ENCODE measurements around the gene CELF1. TPM values are rescaled to one million over a fixed set of nuclear protein-coding genes. Genes with fewer than 3 reads are reported as not detected.
A peak's percentile ranks its signal among the peaks of the same experiment; 100 is the strongest.

The CELF1 gene
- total and polyA plus RNA-seq, 2 of the 13 experiments (the other 11 are each of a cell fraction or from before 2014, with no cell fraction given) = 69.0 to 80.1 TPM

DNA sequence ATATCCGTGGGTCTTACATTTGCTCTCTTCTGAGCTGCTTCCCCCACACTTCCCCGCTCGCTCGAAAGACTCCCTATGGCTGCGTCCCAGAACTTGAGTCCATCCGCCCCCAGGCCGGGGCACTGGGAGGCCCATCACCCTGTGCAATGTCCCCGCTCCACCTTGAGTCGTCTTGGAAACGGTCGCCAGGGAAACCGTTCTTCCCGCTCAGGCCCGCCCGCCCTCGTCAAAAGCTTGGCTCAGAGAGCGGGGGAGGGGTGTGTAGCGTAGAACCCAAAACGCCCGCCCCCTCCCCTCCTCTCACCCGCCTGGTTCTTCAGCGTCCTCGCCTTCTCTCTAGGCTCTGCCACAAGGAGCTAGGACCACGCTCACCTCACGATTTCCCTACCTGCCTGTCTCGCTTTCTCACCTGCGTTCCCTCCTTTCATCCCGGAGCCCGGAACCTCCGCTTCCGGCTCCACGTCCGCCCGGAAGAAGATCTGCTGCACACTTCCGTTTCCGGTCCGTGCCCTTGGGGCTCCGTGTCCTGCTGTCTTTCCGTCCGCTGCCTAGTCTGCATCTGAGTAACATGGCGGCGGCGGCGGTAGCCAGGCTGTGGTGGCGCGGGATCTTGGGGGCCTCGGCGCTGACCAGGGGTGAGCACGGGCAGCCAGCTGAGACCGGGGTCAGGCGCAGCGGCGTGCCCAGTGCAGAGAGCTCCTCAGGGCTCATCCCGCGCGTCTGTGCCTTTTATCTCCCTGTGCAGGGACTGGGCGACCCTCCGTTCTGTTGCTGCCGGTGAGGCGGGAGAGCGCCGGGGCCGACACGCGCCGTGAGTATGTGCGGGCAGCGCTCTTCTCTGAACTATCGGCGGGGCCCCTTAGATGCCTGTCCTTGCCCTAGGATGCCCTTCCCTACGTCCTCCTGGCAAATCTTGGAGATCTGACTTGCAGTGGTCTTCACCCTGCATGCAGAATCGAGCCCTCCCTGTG, 25.9 kb upstream of the CELF1 start, which contains the start of the genes KBTBD4 and NDUFS3 (continued):
- peak; percentile 76 for TF ChIP-seq FOXO1 (CRISPR knock-in tag; IDR thresholded peaks at IDR 0.05)
- TF ChIP-seq, protein P1, sequence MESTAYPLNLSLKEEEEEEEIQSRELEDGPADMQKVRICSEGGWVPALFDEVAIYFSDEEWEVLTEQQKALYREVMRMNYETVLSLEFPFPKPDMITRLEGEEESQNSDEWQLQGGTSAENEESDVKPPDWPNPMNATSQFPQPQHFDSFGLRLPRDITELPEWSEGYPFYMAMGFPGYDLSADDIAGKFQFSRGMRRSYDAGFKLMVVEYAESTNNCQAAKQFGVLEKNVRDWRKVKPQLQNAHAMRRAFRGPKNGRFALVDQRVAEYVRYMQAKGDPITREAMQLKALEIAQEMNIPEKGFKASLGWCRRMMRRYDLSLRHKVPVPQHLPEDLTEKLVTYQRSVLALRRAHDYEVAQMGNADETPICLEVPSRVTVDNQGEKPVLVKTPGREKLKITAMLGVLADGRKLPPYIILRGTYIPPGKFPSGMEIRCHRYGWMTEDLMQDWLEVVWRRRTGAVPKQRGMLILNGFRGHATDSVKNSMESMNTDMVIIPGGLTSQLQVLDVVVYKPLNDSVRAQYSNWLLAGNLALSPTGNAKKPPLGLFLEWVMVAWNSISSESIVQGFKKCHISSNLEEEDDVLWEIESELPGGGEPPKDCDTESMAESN (CRISPR knock-in tag; conservative IDR thresholded peaks at IDR 0.05) = peak; percentile 94
- peak; percentile 65; the same call in 1 of the 2 replicates for TF ChIP-seq MXD4 (CRISPR knock-in tag; IDR thresholded peaks at IDR 0.05)
- TF ChIP-seq, protein P2, sequence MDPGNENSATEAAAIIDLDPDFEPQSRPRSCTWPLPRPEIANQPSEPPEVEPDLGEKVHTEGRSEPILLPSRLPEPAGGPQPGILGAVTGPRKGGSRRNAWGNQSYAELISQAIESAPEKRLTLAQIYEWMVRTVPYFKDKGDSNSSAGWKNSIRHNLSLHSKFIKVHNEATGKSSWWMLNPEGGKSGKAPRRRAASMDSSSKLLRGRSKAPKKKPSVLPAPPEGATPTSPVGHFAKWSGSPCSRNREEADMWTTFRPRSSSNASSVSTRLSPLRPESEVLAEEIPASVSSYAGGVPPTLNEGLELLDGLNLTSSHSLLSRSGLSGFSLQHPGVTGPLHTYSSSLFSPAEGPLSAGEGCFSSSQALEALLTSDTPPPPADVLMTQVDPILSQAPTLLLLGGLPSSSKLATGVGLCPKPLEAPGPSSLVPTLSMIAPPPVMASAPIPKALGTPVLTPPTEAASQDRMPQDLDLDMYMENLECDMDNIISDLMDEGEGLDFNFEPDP (CRISPR knock-in tag; conservative IDR thresholded peaks at IDR 0.05) = peak; percentile 79; the same call in 1 of the 2 replicates
- TF ChIP-seq HNRNPUL1 (IDR thresholded peaks at IDR 0.05; ENCODE audit: low read depth, low read length) = no peak
- TF ChIP-seq ZNF83 (CRISPR knock-in tag; IDR thresholded peaks at IDR 0.05; ENCODE audit: borderline replicate concordance) = no peak
- peak; percentile 51; the same call in 1 of the 2 replicates for TF ChIP-seq RAD21 (CRISPR knock-in tag; IDR thresholded peaks at IDR 0.05)
- TF ChIP-seq ZNF20 (CRISPR knock-in tag; IDR thresholded peaks at IDR 0.05) = no peak
- TF ChIP-seq ASH2L (IDR thresholded peaks at IDR 0.05; ENCODE audit: insufficient read length, low read depth, low read length) = peak; percentile 100
- no peak for TF ChIP-seq ZC3H4 (CRISPR knock-in tag; IDR thresholded peaks at IDR 0.05; ENCODE audit: borderline replicate concordance)
- TF ChIP-seq, protein P3, sequence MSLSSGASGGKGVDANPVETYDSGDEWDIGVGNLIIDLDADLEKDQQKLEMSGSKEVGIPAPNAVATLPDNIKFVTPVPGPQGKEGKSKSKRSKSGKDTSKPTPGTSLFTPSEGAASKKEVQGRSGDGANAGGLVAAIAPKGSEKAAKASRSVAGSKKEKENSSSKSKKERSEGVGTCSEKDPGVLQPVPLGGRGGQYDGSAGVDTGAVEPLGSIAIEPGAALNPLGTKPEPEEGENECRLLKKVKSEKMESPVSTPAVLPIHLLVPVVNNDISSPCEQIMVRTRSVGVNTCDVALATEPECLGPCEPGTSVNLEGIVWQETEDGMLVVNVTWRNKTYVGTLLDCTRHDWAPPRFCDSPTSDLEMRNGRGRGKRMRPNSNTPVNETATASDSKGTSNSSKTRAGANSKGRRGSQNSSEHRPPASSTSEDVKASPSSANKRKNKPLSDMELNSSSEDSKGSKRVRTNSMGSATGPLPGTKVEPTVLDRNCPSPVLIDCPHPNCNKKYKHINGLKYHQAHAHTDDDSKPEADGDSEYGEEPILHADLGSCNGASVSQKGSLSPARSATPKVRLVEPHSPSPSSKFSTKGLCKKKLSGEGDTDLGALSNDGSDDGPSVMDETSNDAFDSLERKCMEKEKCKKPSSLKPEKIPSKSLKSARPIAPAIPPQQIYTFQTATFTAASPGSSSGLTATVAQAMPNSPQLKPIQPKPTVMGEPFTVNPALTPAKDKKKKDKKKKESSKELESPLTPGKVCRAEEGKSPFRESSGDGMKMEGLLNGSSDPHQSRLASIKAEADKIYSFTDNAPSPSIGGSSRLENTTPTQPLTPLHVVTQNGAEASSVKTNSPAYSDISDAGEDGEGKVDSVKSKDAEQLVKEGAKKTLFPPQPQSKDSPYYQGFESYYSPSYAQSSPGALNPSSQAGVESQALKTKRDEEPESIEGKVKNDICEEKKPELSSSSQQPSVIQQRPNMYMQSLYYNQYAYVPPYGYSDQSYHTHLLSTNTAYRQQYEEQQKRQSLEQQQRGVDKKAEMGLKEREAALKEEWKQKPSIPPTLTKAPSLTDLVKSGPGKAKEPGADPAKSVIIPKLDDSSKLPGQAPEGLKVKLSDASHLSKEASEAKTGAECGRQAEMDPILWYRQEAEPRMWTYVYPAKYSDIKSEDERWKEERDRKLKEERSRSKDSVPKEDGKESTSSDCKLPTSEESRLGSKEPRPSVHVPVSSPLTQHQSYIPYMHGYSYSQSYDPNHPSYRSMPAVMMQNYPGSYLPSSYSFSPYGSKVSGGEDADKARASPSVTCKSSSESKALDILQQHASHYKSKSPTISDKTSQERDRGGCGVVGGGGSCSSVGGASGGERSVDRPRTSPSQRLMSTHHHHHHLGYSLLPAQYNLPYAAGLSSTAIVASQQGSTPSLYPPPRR (CRISPR knock-in tag; IDR thresholded peaks at IDR 0.05; ENCODE audit: borderline replicate concordance) = peak; percentile 57; the same call in 1 of the 2 replicates
- peak; percentile 90 for TF ChIP-seq RXRB (CRISPR knock-in tag; IDR thresholded peaks at IDR 0.05; ENCODE audit: borderline replicate concordance)
- TF ChIP-seq ZNF567 (CRISPR knock-in tag; IDR thresholded peaks at IDR 0.05; ENCODE audit: borderline replicate concordance) = peak; percentile 88
- TF ChIP-seq, protein P4, sequence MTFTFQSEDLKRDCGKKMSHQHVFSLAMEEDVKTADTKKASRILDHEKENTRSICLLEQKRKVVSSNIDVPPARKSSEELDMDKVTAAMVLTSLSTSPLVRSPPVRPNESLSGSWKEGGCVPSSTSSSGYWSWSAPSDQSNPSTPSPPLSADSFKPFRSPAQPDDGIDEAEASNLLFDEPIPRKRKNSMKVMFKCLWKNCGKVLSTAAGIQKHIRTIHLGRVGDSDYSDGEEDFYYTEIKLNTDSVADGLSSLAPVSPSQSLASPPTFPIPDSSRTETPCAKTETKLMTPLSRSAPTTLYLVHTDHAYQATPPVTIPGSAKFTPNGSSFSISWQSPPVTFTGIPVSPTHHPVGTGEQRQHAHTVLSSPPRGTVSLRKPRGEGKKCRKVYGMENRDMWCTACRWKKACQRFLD (CRISPR knock-in tag; IDR thresholded peaks at IDR 0.05; ENCODE audit: borderline replicate concordance) = no peak
- TF ChIP-seq, protein P5, sequence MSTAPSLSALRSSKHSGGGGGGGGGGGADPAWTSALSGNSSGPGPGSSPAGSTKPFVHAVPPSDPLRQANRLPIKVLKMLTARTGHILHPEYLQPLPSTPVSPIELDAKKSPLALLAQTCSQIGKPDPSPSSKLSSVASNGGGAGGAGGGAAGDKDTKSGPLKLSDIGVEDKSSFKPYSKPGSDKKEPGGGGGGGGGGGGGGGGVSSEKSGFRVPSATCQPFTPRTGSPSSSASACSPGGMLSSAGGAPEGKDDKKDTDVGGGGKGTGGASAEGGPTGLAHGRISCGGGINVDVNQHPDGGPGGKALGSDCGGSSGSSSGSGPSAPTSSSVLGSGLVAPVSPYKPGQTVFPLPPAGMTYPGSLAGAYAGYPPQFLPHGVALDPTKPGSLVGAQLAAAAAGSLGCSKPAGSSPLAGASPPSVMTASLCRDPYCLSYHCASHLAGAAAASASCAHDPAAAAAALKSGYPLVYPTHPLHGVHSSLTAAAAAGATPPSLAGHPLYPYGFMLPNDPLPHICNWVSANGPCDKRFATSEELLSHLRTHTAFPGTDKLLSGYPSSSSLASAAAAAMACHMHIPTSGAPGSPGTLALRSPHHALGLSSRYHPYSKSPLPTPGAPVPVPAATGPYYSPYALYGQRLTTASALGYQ (CRISPR knock-in tag; IDR thresholded peaks at IDR 0.05) = peak; percentile 80; the same call in 1 of the 2 replicates
